WTC11 (cell line): Measurements from ENCODE around the gene KLHL29.

Experiments used
- JUN ChIP-seq: sonication (generic); formaldehyde crosslinking; IDR thresholded peaks from 2 replicates; pipeline ENCODE4 v1.8.0; 2023; ENCODE audit warnings: mild to moderate bottlenecking, missing genetic modification reagents
- ZNF138 ChIP-seq: sonication (generic); formaldehyde crosslinking; conservative IDR thresholded peaks from 2 replicates; pipeline ENCODE4 v1.8.1; 2022; ENCODE audit warnings: mild to moderate bottlenecking, moderate library complexity, missing genetic modification reagents
- TF ChIP-seq, protein P1 (sequence below): fragments of 200-600 bp; IDR thresholded peaks from 2 replicates; pipeline ENCODE4 v1.8.0; 2022; ENCODE audit warnings: antibody characterized with exemption
- TF ChIP-seq, protein P2 (sequence below): sonication (generic); formaldehyde crosslinking; conservative IDR thresholded peaks from 2 replicates; pipeline ENCODE4 v1.8.1; 2023; ENCODE audit warnings: mild to moderate bottlenecking, low read depth, missing genetic modification reagents, moderate library complexity
- TF ChIP-seq, protein P3 (sequence below): sonication (generic); formaldehyde crosslinking; IDR thresholded peaks from 2 replicates; pipeline ENCODE4 v1.8.0; 2022; ENCODE audit warnings: mild to moderate bottlenecking, missing genetic modification reagents
- TF ChIP-seq, protein P4 (sequence below): sonication (generic); formaldehyde crosslinking; IDR thresholded peaks from 2 replicates; pipeline ENCODE4 v1.8.1; 2022; ENCODE audit warnings: low read depth, mild to moderate bottlenecking, moderate library complexity, missing genetic modification reagents, borderline replicate concordance
- TF ChIP-seq, protein P5 (sequence below): sonication (generic); formaldehyde crosslinking; IDR thresholded peaks from 2 replicates; pipeline ENCODE4 v1.8.1; 2023; ENCODE audit warnings: mild to moderate bottlenecking, missing genetic modification reagents, moderate library complexity
- TF ChIP-seq, protein P6 (sequence below): sonication (generic); formaldehyde crosslinking; IDR thresholded peaks from 2 replicates; pipeline ENCODE4 v1.8.0; 2023; ENCODE audit warnings: missing genetic modification reagents

DNA sequence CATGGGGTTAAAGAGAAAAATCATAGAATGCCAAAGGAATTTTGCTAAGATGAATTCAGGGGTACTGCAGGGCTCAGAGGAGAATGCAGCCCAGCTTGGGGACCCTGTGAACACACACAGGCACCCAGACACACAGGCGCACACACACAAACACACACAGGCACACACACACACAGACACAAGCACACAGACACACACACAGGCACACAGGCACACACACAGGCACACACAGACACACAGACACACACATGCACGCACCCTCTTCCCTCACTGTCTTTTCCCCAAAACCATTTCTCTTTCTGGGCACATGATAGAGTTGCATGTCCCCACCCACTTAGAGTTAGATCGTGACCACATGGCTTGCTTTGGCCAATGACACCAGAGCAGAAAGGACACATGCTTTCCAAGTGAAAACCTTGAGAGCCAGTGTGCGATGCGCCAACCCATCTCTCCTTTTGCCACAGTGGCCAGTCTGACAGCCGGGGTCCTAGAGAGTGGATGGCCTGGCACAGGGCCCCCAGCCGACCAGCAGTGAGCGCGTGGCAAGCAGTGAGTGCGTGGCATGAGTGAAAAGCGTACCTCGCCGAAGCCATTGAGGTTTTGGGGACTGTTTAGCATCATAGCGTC lies 163.3 kb downstream of the KLHL29 start:
- TF ChIP-seq, protein P1, sequence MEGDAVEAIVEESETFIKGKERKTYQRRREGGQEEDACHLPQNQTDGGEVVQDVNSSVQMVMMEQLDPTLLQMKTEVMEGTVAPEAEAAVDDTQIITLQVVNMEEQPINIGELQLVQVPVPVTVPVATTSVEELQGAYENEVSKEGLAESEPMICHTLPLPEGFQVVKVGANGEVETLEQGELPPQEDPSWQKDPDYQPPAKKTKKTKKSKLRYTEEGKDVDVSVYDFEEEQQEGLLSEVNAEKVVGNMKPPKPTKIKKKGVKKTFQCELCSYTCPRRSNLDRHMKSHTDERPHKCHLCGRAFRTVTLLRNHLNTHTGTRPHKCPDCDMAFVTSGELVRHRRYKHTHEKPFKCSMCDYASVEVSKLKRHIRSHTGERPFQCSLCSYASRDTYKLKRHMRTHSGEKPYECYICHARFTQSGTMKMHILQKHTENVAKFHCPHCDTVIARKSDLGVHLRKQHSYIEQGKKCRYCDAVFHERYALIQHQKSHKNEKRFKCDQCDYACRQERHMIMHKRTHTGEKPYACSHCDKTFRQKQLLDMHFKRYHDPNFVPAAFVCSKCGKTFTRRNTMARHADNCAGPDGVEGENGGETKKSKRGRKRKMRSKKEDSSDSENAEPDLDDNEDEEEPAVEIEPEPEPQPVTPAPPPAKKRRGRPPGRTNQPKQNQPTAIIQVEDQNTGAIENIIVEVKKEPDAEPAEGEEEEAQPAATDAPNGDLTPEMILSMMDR = no peak
- TF ChIP-seq, protein P2, sequence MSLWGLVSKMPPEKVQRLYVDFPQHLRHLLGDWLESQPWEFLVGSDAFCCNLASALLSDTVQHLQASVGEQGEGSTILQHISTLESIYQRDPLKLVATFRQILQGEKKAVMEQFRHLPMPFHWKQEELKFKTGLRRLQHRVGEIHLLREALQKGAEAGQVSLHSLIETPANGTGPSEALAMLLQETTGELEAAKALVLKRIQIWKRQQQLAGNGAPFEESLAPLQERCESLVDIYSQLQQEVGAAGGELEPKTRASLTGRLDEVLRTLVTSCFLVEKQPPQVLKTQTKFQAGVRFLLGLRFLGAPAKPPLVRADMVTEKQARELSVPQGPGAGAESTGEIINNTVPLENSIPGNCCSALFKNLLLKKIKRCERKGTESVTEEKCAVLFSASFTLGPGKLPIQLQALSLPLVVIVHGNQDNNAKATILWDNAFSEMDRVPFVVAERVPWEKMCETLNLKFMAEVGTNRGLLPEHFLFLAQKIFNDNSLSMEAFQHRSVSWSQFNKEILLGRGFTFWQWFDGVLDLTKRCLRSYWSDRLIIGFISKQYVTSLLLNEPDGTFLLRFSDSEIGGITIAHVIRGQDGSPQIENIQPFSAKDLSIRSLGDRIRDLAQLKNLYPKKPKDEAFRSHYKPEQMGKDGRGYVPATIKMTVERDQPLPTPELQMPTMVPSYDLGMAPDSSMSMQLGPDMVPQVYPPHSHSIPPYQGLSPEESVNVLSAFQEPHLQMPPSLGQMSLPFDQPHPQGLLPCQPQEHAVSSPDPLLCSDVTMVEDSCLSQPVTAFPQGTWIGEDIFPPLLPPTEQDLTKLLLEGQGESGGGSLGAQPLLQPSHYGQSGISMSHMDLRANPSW (CRISPR knock-in tag) = no peak
- TF ChIP-seq, protein P3, sequence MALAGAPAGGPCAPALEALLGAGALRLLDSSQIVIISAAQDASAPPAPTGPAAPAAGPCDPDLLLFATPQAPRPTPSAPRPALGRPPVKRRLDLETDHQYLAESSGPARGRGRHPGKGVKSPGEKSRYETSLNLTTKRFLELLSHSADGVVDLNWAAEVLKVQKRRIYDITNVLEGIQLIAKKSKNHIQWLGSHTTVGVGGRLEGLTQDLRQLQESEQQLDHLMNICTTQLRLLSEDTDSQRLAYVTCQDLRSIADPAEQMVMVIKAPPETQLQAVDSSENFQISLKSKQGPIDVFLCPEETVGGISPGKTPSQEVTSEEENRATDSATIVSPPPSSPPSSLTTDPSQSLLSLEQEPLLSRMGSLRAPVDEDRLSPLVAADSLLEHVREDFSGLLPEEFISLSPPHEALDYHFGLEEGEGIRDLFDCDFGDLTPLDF = no peak
- TF ChIP-seq, protein P4, sequence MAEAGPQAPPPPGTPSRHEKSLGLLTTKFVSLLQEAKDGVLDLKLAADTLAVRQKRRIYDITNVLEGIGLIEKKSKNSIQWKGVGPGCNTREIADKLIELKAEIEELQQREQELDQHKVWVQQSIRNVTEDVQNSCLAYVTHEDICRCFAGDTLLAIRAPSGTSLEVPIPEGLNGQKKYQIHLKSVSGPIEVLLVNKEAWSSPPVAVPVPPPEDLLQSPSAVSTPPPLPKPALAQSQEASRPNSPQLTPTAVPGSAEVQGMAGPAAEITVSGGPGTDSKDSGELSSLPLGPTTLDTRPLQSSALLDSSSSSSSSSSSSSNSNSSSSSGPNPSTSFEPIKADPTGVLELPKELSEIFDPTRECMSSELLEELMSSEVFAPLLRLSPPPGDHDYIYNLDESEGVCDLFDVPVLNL (CRISPR knock-in tag) = no peak
- TF ChIP-seq, protein P5, sequence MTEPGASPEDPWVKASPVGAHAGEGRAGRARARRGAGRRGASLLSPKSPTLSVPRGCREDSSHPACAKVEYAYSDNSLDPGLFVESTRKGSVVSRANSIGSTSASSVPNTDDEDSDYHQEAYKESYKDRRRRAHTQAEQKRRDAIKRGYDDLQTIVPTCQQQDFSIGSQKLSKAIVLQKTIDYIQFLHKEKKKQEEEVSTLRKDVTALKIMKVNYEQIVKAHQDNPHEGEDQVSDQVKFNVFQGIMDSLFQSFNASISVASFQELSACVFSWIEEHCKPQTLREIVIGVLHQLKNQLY = no peak
- TF ChIP-seq, protein P6, sequence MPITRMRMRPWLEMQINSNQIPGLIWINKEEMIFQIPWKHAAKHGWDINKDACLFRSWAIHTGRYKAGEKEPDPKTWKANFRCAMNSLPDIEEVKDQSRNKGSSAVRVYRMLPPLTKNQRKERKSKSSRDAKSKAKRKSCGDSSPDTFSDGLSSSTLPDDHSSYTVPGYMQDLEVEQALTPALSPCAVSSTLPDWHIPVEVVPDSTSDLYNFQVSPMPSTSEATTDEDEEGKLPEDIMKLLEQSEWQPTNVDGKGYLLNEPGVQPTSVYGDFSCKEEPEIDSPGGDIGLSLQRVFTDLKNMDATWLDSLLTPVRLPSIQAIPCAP (CRISPR knock-in tag) = no peak
- TF ChIP-seq ZNF138 (CRISPR knock-in tag) (no peak), JUN (CRISPR knock-in tag) (no peak)
